Nephron progenitor cell (in vitro differentiated cells): ENCODE data around the gene SLC30A1.
"Not testable (repeated sequence)": the region's sequence is repeated elsewhere in the genome, so short reads cannot be mapped to it uniquely, and the experiment has no call there.

Experiments used
- DNase-seq: peaks from one replicate; pipeline ENCODE4 v3.0.0; 2021
- H3K27ac Mint-ChIP-seq: 2 replicates; pipeline ENCODE4 v1.8.0; 2021; ENCODE audit warnings: mild to moderate bottlenecking, moderate library complexity, mixed read lengths
- H3K27me3 Mint-ChIP-seq: 2 replicates; pipeline ENCODE4 v1.8.0; 2021; ENCODE audit warnings: mild to moderate bottlenecking, low read depth, mixed read lengths; ENCODE audit not compliant: poor library complexity
- H3K36me3 Mint-ChIP-seq: 2 replicates; pipeline ENCODE4 v1.8.0; 2021; ENCODE audit warnings: low read depth, mixed read lengths
- H3K4me1 Mint-ChIP-seq: 2 replicates; pipeline ENCODE4 v1.8.0; 2021; ENCODE audit warnings: mixed read lengths
- H3K4me3 Mint-ChIP-seq: 2 replicates; pipeline ENCODE4 v1.8.0; 2021; ENCODE audit warnings: mild to moderate bottlenecking, moderate library complexity, mixed read lengths
- H3K9me3 Mint-ChIP-seq: 2 replicates; pipeline ENCODE4 v1.8.0; 2021; ENCODE audit warnings: mild to moderate bottlenecking, moderate library complexity, mixed read lengths
- CTCF ChIP-seq: fragments of 200-600 bp; sonication (generic); IDR thresholded peaks from 2 replicates; pipeline ENCODE4 v1.5.0; 2021; ENCODE audit warnings: antibody characterized with exemption

Gene SLC30A1

DNA sequence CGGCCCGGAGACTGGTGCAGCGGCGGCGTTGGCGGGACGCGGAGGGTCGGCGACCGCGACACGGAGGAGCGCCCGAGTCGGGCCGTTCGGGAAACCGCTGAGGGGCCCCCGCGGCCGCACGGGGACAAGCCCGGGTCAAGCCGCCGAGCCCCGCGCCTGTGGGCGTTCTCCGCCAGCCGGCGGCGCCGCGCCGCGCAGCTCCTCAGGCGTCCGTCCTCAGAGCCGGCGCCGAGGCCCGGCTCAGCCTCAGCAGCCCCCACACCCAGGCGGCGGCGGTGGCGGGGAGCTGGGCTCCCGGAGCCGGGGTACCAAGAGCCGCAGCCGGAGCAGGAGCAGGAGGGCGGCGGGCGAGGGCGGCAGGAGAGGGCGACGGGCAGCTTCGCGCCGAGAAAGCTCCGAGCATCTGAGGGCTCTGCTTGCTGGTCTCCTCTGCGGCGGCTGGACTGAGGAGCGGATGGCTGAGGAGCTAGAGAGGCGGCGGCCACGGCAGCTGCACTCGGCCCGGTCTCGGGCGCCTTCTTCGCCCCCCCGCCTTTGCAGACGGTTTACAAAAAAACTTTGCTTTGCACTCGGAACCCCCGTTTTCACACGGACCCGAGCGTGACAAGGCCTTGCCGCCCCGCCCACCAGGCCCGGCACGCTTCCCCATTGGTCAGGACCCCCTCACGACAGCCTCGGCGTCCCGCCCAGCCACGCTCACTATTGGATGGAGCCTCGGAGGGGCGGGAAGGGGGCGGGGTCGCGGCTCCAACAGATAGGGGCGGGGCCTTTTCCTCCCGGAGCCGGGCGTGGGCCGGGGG is at the start of gene SLC30A1:
SLC30A1 (minus strand) TSS at position 522 of the 800 bp plus-strand sequence. CDS start 549 bp downstream, outside the sequence.
- Mint-ChIP-seq H3K27ac (no peak within 1 kb of the TSS), H3K9me3 (no peaks in the 10 kb centered on the region), H3K4me3 (peak within 1 kb of the TSS; percentile 92), H3K4me1 (peaks cover 47% of the 10 kb centered on the region), H3K27me3 (peaks cover 22% of the 10 kb centered on the region), H3K36me3 (peaks cover 6% of the 10 kb centered on the region)
- TF ChIP-seq CTCF = no peak
- peak; percentile 99 for DNase-seq

DNA sequence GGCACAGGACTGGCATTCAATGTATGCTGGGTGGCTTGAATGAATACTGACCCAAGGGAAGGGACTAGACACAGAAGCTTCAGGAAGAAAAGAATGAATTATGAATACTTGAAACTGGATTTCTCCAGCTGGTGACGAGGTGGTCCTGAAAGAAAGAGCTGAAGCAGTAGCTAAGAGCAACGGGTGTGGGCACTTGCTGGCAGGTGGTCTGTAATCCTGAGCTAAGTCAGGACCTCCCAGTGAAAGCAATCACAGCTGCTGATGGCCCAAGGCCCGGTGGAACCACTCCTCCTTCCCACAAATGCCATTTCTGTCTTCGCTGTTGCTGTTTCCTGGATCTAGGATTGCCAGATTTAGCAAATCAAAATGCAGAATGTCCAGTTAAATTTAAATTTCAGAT is 49.5 kb upstream of the SLC30A1 start:
- Mint-ChIP-seq H3K4me1 (peaks cover 12% of the 10 kb centered on the region), H3K27me3 (no peaks in the 10 kb centered on the region), H3K27ac (no peak overlapping the region), H3K9me3 (no peaks in the 10 kb centered on the region), H3K36me3 (no peaks in the 10 kb centered on the region), H3K4me3 (no peak overlapping the region)
- no peak for DNase-seq
- no peak for TF ChIP-seq CTCF

DNA sequence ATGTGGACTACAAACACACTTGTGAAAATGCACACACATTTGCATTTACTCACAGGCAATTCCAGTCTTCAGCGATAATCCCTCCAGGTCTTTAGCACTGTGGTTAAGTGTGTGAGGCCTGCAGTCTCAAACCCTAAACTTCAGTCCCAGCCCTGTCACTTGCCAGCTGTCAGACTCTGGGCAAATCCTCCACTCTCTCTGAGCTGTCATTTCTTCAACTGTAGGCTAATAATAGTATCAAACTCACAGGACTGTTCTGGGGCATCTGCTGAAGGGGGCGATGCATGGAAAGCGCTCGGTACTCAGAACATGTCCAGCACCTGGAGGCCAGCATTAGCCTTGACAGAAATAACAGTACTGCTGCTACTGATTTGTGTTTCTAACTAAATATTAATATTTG is 48.3 kb upstream of the SLC30A1 start:
- H3K4me3 Mint-ChIP-seq = no peak overlapping the region
- H3K27me3 Mint-ChIP-seq = no peaks in the 10 kb centered on the region
- H3K36me3 Mint-ChIP-seq = no peaks in the 10 kb centered on the region
- TF ChIP-seq CTCF = no peak
- H3K4me1 Mint-ChIP-seq = peaks cover 5% of the 10 kb centered on the region
- H3K9me3 Mint-ChIP-seq = no peaks in the 10 kb centered on the region
- no peak overlapping the region for H3K27ac Mint-ChIP-seq
- DNase-seq = no peak

DNA sequence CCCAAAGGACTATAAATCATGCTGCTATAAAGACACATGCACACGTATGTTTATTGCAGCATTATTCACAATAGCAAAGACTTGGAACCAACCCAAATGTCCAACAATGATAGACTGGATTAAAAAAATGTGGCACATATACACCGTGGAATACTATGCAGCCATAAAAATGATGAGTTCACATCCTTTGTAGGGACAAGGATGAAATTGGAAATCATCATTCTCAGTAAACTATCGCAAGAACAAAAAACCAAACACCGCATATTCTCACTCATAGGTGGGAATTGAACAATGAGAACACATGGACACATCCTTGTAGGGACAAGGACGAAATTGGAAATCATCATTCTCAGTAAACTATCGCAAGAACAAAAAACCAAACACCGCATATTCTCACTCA is 46.9 kb upstream of the SLC30A1 start:
- not testable (repeated sequence) for H3K27me3 Mint-ChIP-seq, H3K4me3 Mint-ChIP-seq, H3K27ac Mint-ChIP-seq, H3K9me3 Mint-ChIP-seq, H3K36me3 Mint-ChIP-seq, H3K4me1 Mint-ChIP-seq, DNase-seq

DNA sequence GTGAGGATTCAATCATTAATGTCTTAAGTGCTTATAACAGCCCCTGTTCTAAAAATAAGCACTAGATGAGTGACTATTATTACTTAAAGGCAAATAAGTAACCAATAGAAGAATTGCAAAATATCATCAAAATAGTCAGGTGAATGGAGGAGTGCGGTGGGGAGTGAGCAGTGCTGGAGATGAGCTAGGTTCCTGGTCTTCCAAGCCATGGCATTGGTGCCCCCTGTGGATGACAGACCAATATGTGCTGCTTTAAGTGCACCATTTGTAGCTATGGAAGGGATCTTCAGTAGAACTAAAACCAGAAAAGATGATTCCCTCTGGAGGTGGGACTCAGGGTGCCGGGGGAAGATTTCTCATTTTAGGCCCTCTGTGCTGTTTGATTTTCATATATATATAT is 46.1 kb upstream of the SLC30A1 start:
- H3K36me3 Mint-ChIP-seq = no peaks in the 10 kb centered on the region
- no peak overlapping the region for H3K27ac Mint-ChIP-seq
- peaks cover 1% of the 10 kb centered on the region for H3K27me3 Mint-ChIP-seq
- H3K9me3 Mint-ChIP-seq = no peaks in the 10 kb centered on the region
- H3K4me3 Mint-ChIP-seq = no peak overlapping the region
- no peak for TF ChIP-seq CTCF
- peaks cover 6% of the 10 kb centered on the region for H3K4me1 Mint-ChIP-seq
- DNase-seq = no peak

GRCh38 chr1:211623515-211623914 is 44.6 kb upstream of the SLC30A1 start:
- no peak for DNase-seq
- no peak for TF ChIP-seq CTCF
- peaks cover 6% of the 10 kb centered on the region for H3K4me1 Mint-ChIP-seq
- peaks cover 4% of the 10 kb centered on the region for H3K27me3 Mint-ChIP-seq
- H3K27ac Mint-ChIP-seq = no peak overlapping the region
- no peaks in the 10 kb centered on the region for H3K36me3 Mint-ChIP-seq
- no peak overlapping the region for H3K4me3 Mint-ChIP-seq
- H3K9me3 Mint-ChIP-seq = no peaks in the 10 kb centered on the region
